GM18505 (cell line): Measurements from ENCODE around the gene ATP8B3.

Experiments used
- ATAC-seq: cut with Tn5 transposase; IDR thresholded peaks from one replicate; pipeline ENCODE4 v1.9.1; 2021; ENCODE audit not compliant: unreplicated experiment
- POLR2A ChIP-seq: IDR thresholded peaks from 4 replicates; pipeline ENCODE4 v1.6.1; 2011; ENCODE audit warnings: borderline replicate concordance; ENCODE audit not compliant: insufficient read depth, insufficient read length; ENCODE audit errors: extremely low read depth

Gene ATP8B3

GRCh38 chr19:1823020-1823419 lies 10.9 kb upstream of the ATP8B3 start:
- ATAC-seq = no peak
- no peak for TF ChIP-seq POLR2A

- no peak for TF ChIP-seq POLR2A
- ATAC-seq = no peak
Observed at GRCh38 chr19:1822210-1822609, 10.1 kb upstream of the ATP8B3 start.

- no peak for ATAC-seq
- no peak for TF ChIP-seq POLR2A
Observed at GRCh38 chr19:1819341-1820255, 7.5 kb upstream of the ATP8B3 start.

- no peak for ATAC-seq
- TF ChIP-seq POLR2A = no peak
Observed at GRCh38 chr19:1818549-1819195, 6.6 kb upstream of the ATP8B3 start.

GRCh38 chr19:1817553-1818179 lies 5.6 kb upstream of the ATP8B3 start:
- no peak for ATAC-seq
- TF ChIP-seq POLR2A = no peak

- ATAC-seq = no peak
- no peak for TF ChIP-seq POLR2A
Observed at GRCh38 chr19:1816530-1817298, 4.6 kb upstream of the ATP8B3 start.

- no peak for ATAC-seq
- TF ChIP-seq POLR2A = no peak
Observed at GRCh38 chr19:1815605-1816529, 3.8 kb upstream of the ATP8B3 start.

- no peak for ATAC-seq
- no peak for TF ChIP-seq POLR2A
Observed at GRCh38 chr19:1814833-1815604, 2.9 kb upstream of the ATP8B3 start.

GRCh38 chr19:1814391-1814790 lies 2.3 kb upstream of the ATP8B3 start:
- ATAC-seq = no peak
- TF ChIP-seq POLR2A = no peak

GRCh38 chr19:1813192-1814182 lies 1.4 kb upstream of the ATP8B3 start:
- ATAC-seq = no peak

More at GRCh38 chr19:1813192-1814182, 1.4 kb upstream of the ATP8B3 start:
- TF ChIP-seq POLR2A = no peak
